GM12864 (cell line): ENCODE results near the gene C12orf76.
A peak's percentile ranks its signal among the peaks of the same experiment; 100 is the strongest.

Source experiments
- DNase-seq: peaks from one replicate; pipeline ENCODE4 v3.0.0-alpha.2; 2011; ENCODE audit warnings: low read depth
- H3K4me3 ChIP-seq: 2 replicates; pipeline ENCODE4 v1.5.1; 2011; ENCODE audit warnings: mild to moderate bottlenecking, low read depth, low read length, control low read depth
- CTCF ChIP-seq: IDR thresholded peaks from 2 replicates; pipeline ENCODE4 v1.5.1; 2011; ENCODE audit warnings: low read depth, mild to moderate bottlenecking, moderate library complexity, low read length, control low read depth, inconsistent platforms; ENCODE audit errors: missing control alignments

Gene C12orf76

GRCh38 chr12:109994401-109995175, 53.7 kb downstream of the C12orf76 start:
- H3K4me3 ChIP-seq, result peak overlapping the region; percentile 92
- DNase-seq, result no peak
- no peak for TF ChIP-seq CTCF

DNA sequence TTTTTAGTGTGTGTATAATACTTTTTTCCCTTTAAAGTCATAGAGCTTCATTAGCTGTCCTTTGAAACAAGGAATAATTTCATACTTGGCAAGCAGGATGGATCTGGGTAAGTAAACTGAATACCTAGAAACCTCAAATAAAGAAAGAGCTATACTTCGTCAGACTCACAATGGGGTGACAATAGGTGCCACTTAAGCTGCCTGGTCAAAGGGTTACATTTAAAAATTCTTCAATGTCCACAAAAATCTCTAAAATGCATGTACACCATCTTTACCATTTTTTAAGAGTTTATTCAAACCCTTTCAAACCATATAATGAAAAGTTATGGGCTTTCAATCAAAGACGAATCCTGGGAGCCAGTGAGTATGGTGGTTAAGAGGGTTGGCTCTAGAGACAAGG, 55.2 kb downstream of the C12orf76 start:
- H3K4me3 ChIP-seq, result no peak overlapping the region

GRCh38 chr12:109991586-109991985, 56.7 kb downstream of the C12orf76 start:
- TF ChIP-seq CTCF, result no peak

More for the DNA sequence above, 55.2 kb downstream of the C12orf76 start:
- no peak for DNase-seq
- TF ChIP-seq CTCF, result no peak

More at GRCh38 chr12:109991586-109991985, 56.7 kb downstream of the C12orf76 start:
- DNase-seq, result no peak
- no peak overlapping the region for H3K4me3 ChIP-seq
